Measurements from ENCODE around the gene CAP2.
A peak's percentile ranks its signal among the peaks of the same experiment; 100 is the strongest.

Gene CAP2

GRCh38 chr6:17493286-17493685 is 99.9 kb downstream of the CAP2 start:
- no peaks in the 10 kb centered on the region for H4K20me1 ChIP-seq
- no peak overlapping the region for H3K4me3 ChIP-seq
- H3K36me3 ChIP-seq: peaks cover 0 to 16% (median 5%) of the 10 kb centered on the region in 11 experiments; a peak in 6 of 22 replicates
- H3K9me3 ChIP-seq (replicated peaks in 1 of 11): peaks cover 0 to 12% (median 0%) of the 10 kb centered on the region in 11 experiments; a peak in 7 of 22 replicates
- H3K4me2 ChIP-seq: peak overlapping the region in 8 of 11 experiments; percentile 54 to 91 (median 82); a peak in 17 of 22 replicates
- no peak for TF ChIP-seq Cebpa-rat (IDR thresholded peaks at IDR 0.05)
- peak overlapping the region in 6 of 11 experiments; percentile 67 to 88 (median 85); a peak in 11 of 22 replicates for H3K27ac ChIP-seq
- peaks cover 23 to 53% (median 49%) of the 10 kb centered on the region in 10 experiments for H3K4me1 ChIP-seq
- no peaks in the 10 kb centered on the region for H3K27me3 ChIP-seq
- peak overlapping the region in 3 of 11 experiments; percentile 18 to 35 (median 34); a peak in 2 of 22 replicates for H3K9ac ChIP-seq

- Histone ChIP-seq H3K27ac (peak overlapping the region in 4 of 11 experiments; percentile 84 to 88 (median 86); a peak in 6 of 22 replicates), H3K4me3 (no peak overlapping the region), H3K9me3 (replicated peaks in 1 of 11) (peaks cover 0 to 12% (median 0%) of the 10 kb centered on the region in 11 experiments; a peak in 7 of 22 replicates), H3K4me2 (peak overlapping the region in 5 of 11 experiments; percentile 76 to 91 (median 82); a peak in 4 of 22 replicates), H3K27me3 (no peaks in the 10 kb centered on the region), H3K9ac (no peak overlapping the region), H3K36me3 (peaks cover 0 to 16% (median 5%) of the 10 kb centered on the region in 11 experiments; a peak in 6 of 22 replicates), H4K20me1 (no peaks in the 10 kb centered on the region), H3K4me1 (peaks cover 23 to 51% (median 48%) of the 10 kb centered on the region in 10 experiments)
- TF ChIP-seq Cebpa-rat (IDR thresholded peaks at IDR 0.05): no peak
These were observed 100.8 kb downstream of the CAP2 start for GRCh38 chr6:17494177-17494576.

- peaks cover 0 to 12% (median 0%) of the 10 kb centered on the region in 11 experiments; a peak in 6 of 22 replicates for H3K9me3 ChIP-seq (replicated peaks in 1 of 11)
- no peaks in the 10 kb centered on the region for H3K27me3 ChIP-seq
- peaks cover 0 to 16% (median 5%) of the 10 kb centered on the region in 11 experiments; a peak in 6 of 22 replicates for H3K36me3 ChIP-seq
- no peaks in the 10 kb centered on the region for H4K20me1 ChIP-seq
- H3K4me1 ChIP-seq: peaks cover 23 to 44% (median 42%) of the 10 kb centered on the region in 10 experiments
- H3K9ac ChIP-seq: no peak overlapping the region
- H3K27ac ChIP-seq: peak overlapping the region in 2 of 11 experiments; percentile 84 to 88; a peak in 2 of 22 replicates
- H3K4me3 ChIP-seq: no peak overlapping the region
- TF ChIP-seq Cebpa-rat (IDR thresholded peaks at IDR 0.05): no peak
- H3K4me2 ChIP-seq: no peak overlapping the region
These were observed 101.5 kb downstream of the CAP2 start for GRCh38 chr6:17494919-17495318.

- no peak overlapping the region for H3K4me2 ChIP-seq
- H3K4me1 ChIP-seq: peaks cover under 1 to 17% (median 15%) of the 10 kb centered on the region in 10 experiments
- H3K36me3 ChIP-seq: peaks cover 0 to 16% (median 5%) of the 10 kb centered on the region in 11 experiments; a peak in 6 of 22 replicates
- no peak overlapping the region for H3K4me3 ChIP-seq
- H3K9ac ChIP-seq: no peak overlapping the region
- no peaks in the 10 kb centered on the region for H3K27me3 ChIP-seq
- no peak overlapping the region for H3K27ac ChIP-seq
- no peaks in the 10 kb centered on the region; a peak in 1 of 22 replicates for H4K20me1 ChIP-seq
- H3K9me3 ChIP-seq (replicated peaks in 1 of 11): peaks cover 0 to 12% (median 0%) of the 10 kb centered on the region in 11 experiments; a peak in 6 of 22 replicates
- no peak for TF ChIP-seq Cebpa-rat (IDR thresholded peaks at IDR 0.05)
These were observed 104.2 kb downstream of the CAP2 start for GRCh38 chr6:17497535-17498095.

GRCh38 chr6:17501442-17501841 is 108.0 kb downstream of the CAP2 start:
- Histone ChIP-seq H3K27ac (no peak overlapping the region), H3K9me3 (replicated peaks in 1 of 11) (no peaks in the 10 kb centered on the region), H3K27me3 (no peaks in the 10 kb centered on the region), H3K36me3 (0 out of 22 replicates have a peak, but pooled peaks cover 0 to 4% (median 0%) of the 10 kb centered on the region in 11 experiments), H3K9ac (no peak overlapping the region), H3K4me1 (no peaks in the 10 kb centered on the region), H3K4me3 (no peak overlapping the region), H4K20me1 (no peaks in the 10 kb centered on the region; a peak in 1 of 22 replicates), H3K4me2 (no peak overlapping the region)
- TF ChIP-seq Cebpa-rat (IDR thresholded peaks at IDR 0.05): no peak

GRCh38 chr6:17501982-17502704 is 108.7 kb downstream of the CAP2 start:
- no peak overlapping the region for H3K27ac ChIP-seq
- no peak overlapping the region for H3K9ac ChIP-seq
- H3K36me3 ChIP-seq: peaks cover 0 to 8% (median 0%) of the 10 kb centered on the region in 11 experiments; a peak in 2 of 22 replicates
- no peaks in the 10 kb centered on the region for H3K27me3 ChIP-seq
- no peaks in the 10 kb centered on the region; a peak in 1 of 22 replicates for H4K20me1 ChIP-seq
- no peak overlapping the region for H3K4me3 ChIP-seq
- no peak for TF ChIP-seq Cebpa-rat (IDR thresholded peaks at IDR 0.05)
- H3K4me2 ChIP-seq: no peak overlapping the region
- no peaks in the 10 kb centered on the region for H3K4me1 ChIP-seq
- no peaks in the 10 kb centered on the region for H3K9me3 ChIP-seq (replicated peaks in 1 of 11)

- TF ChIP-seq Cebpa-rat (IDR thresholded peaks at IDR 0.05): no peak
- H3K4me3 ChIP-seq: no peak overlapping the region
- H3K27ac ChIP-seq: no peak overlapping the region
- no peaks in the 10 kb centered on the region; a peak in 1 of 22 replicates for H4K20me1 ChIP-seq
- no peak overlapping the region for H3K9ac ChIP-seq
- H3K4me2 ChIP-seq: no peak overlapping the region
- H3K9me3 ChIP-seq (replicated peaks in 1 of 11): no peaks in the 10 kb centered on the region
- no peaks in the 10 kb centered on the region for H3K4me1 ChIP-seq
- H3K27me3 ChIP-seq: no peaks in the 10 kb centered on the region
- peaks cover 0 to 15% (median 2%) of the 10 kb centered on the region in 11 experiments; a peak in 5 of 22 replicates for H3K36me3 ChIP-seq
These were observed 109.7 kb downstream of the CAP2 start for GRCh38 chr6:17503051-17503450.

GRCh38 chr6:17504005-17504404 is 110.6 kb downstream of the CAP2 start:
- no peaks in the 10 kb centered on the region for H3K27me3 ChIP-seq
- no peak for TF ChIP-seq Cebpa-rat (IDR thresholded peaks at IDR 0.05)
- no peak overlapping the region for H3K9ac ChIP-seq
- no peak overlapping the region for H3K4me3 ChIP-seq
- no peak overlapping the region for H3K4me2 ChIP-seq
- H3K36me3 ChIP-seq: peaks cover 0 to 24% (median 6%) of the 10 kb centered on the region in 11 experiments; a peak in 8 of 22 replicates
- no peak overlapping the region for H3K27ac ChIP-seq
- H3K4me1 ChIP-seq: no peaks in the 10 kb centered on the region
- no peaks in the 10 kb centered on the region; a peak in 1 of 22 replicates for H4K20me1 ChIP-seq
- peaks cover 0 to 7% (median 0%) of the 10 kb centered on the region in 11 experiments; a peak in 2 of 22 replicates for H3K9me3 ChIP-seq (replicated peaks in 1 of 11)

- no peak overlapping the region for H3K4me3 ChIP-seq
- no peak overlapping the region for H3K9ac ChIP-seq
- H3K9me3 ChIP-seq (replicated peaks in 1 of 11): peaks cover 0 to 15% (median 7%) of the 10 kb centered on the region in 11 experiments; a peak in 11 of 22 replicates
- no peak for TF ChIP-seq Cebpa-rat (IDR thresholded peaks at IDR 0.05)
- H3K4me2 ChIP-seq: no peak overlapping the region
- no peak overlapping the region for H3K27ac ChIP-seq
- H3K4me1 ChIP-seq: no peaks in the 10 kb centered on the region
- no peaks in the 10 kb centered on the region for H3K27me3 ChIP-seq
- peaks cover 0 to 30% (median 11%) of the 10 kb centered on the region in 11 experiments; a peak in 8 of 22 replicates for H3K36me3 ChIP-seq
- no peaks in the 10 kb centered on the region; a peak in 1 of 22 replicates for H4K20me1 ChIP-seq
These were observed 111.7 kb downstream of the CAP2 start for GRCh38 chr6:17505062-17505476.
